Lung (tissue), 16 donors: ENCODE data around the gene NPY2R. TPM values are rescaled to one million over a fixed set of nuclear protein-coding genes. Genes with fewer than 3 reads are reported as not detected.
A peak's percentile ranks its signal among the peaks of the same experiment; 100 is the strongest.

ENCODE experiments used
- ATAC-seq: fragments of 200-7000 bp; cut with Tn5 transposase; one replicate; pipeline ENCODE4 v1.9.1; 2020; ENCODE audit warnings: moderate number of reproducible peaks; ENCODE audit not compliant: insufficient read depth, low FRiP score
- DNase-seq, 3 donors: peaks; one replicate each; pipeline ENCODE4 v3.0.0-alpha.2; 2013 to 2017
- H3K27ac ChIP-seq, 2 donors: one replicate each; pipeline ENCODE4 v1.5.1; 2013; ENCODE audit warnings: mild to moderate bottlenecking in 2 of 2, moderate library complexity in 2 of 2, control low read depth in 1 of 2, inconsistent platforms in 1 of 2, low read depth in 1 of 2, low read length in 1 of 2
- H3K27me3 ChIP-seq, 3 donors: one replicate each; pipeline ENCODE4 v1.5.1; 2013; ENCODE audit warnings: low read length in 2 of 3; ENCODE audit not compliant: control insufficient read depth in 3 of 3, insufficient read depth in 3 of 3
- H3K36me3 ChIP-seq, 4 donors: one replicate each; pipeline ENCODE4 v1.5.1; 2013; ENCODE audit warnings: low read length in 4 of 4, mild to moderate bottlenecking in 1 of 4, moderate library complexity in 1 of 4; ENCODE audit not compliant: control insufficient read depth in 4 of 4, insufficient read depth in 4 of 4
- H3K4me1 ChIP-seq, 5 donors: one replicate each; pipeline ENCODE4 v1.5.1; 2013; ENCODE audit warnings: low read length in 5 of 5, mild to moderate bottlenecking in 2 of 5, moderate library complexity in 1 of 5; ENCODE audit not compliant: control insufficient read depth in 5 of 5, insufficient read depth in 5 of 5
- H3K4me3 ChIP-seq: one replicate; pipeline ENCODE4 v1.5.1; 2013; ENCODE audit warnings: mild to moderate bottlenecking, control low read depth, moderate library complexity
- H3K9ac ChIP-seq, 2 donors: one replicate each; pipeline ENCODE4 v1.5.1; 2013; ENCODE audit warnings: low read length in 2 of 2, control low read depth in 1 of 2; ENCODE audit not compliant: insufficient read depth in 1 of 2
- H3K9me3 ChIP-seq, 4 donors: one replicate each; pipeline ENCODE4 v1.5.1; 2013; ENCODE audit warnings: low read length in 3 of 4, mild to moderate bottlenecking in 1 of 4, moderate library complexity in 1 of 4; ENCODE audit not compliant: control insufficient read depth in 4 of 4, insufficient read depth in 3 of 4
- WGBS, 2 donors: extraction: QIAGEN DNeasy Blood & Tissue Kit; methylation state at CpG; one replicate each; pipeline ENCODE4 v1.1.7; 2013; 5-methylcytosine and 5-hydroxymethylcytosine counted together
- long read RNA-seq, 5 donors: transcript quantifications; one replicate each; lab custom pipeline, GENCODE V29; 2026
- polyA plus RNA-seq, 2 donors: library from polyadenylated mRNA; stranded (reverse); fragments of 200-250 nt; gene quantifications; one replicate each; pipeline ENCODE4 v1.2.1, GENCODE V29; 2013
- total RNA-seq, 2 donors: library from RNA; depleted of rRNA in 1 of 2; stranded (reverse); fragments of >200 nt in 1 of 2; gene quantifications; one replicate each; pipeline ENCODE4 v1.2.1, GENCODE V29; 2014 to 2021
- TF ChIP-seq, protein P1 (sequence below): IDR thresholded peaks from 2 replicates; pipeline ENCODE4 v1.5.1; 2012; ENCODE audit warnings: mild to moderate bottlenecking; ENCODE audit errors: control extremely low read depth, extremely low read depth
- donor health status: control.
- donor health status: control.
- donor health status: Bipolar disorder and iron deficiency.
- donor health status: healthy.
- donor health status: DM: yes; HTN: yes; CAD: no.

NPY2R gene, protein sequence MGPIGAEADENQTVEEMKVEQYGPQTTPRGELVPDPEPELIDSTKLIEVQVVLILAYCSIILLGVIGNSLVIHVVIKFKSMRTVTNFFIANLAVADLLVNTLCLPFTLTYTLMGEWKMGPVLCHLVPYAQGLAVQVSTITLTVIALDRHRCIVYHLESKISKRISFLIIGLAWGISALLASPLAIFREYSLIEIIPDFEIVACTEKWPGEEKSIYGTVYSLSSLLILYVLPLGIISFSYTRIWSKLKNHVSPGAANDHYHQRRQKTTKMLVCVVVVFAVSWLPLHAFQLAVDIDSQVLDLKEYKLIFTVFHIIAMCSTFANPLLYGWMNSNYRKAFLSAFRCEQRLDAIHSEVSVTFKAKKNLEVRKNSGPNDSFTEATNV
- total RNA-seq (under 1 TPM in 1 of 2 donors, not detected in 1; 0.65 TPM), polyA plus RNA-seq (under 1 TPM in 1 of 2 donors, not detected in 1; 0.01 TPM)
- long read RNA-seq, donor 1 = 0 reads
- long read RNA-seq, donor 2 = 0 reads
- long read RNA-seq, donor 3 = 0 reads
- long read RNA-seq, donor 4 = 0 reads
- long read RNA-seq, donor 5 = 0 reads

DNA sequence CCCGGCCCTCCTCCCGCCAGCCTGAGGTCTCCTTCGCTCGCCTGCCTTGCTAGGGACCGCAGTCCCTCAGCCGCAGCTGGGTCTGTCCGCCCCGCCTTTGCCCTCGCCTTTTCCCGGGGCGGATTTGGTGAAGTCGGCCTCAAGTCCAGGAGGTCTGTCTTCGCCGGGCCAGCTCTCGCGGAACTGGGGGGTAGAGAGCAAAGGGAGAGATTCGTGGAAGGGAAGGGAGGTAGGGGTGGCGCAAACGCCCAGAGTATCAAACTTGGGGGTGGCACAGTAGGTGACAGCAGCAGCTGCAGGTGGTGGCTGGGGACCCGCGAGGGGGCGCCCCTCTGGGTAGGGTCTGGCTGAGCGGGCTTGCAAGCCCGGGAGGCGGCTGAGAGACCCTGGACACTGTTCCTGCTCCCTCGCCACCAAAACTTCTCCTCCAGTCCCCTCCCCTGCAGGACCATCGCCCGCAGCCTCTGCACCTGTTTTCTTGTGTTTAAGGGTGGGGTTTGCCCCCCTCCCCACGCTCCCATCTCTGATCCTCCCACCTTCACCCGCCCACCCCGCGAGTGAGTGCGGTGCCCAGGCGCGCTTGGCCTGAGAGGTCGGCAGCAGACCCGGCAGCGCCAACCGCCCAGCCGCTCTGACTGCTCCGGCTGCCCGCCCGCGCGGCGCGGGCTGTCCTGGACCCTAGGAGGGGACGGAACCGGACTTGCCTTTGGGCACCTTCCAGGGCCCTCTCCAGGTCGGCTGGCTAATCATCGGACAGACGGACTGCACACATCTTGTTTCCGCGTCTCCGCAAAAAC, at the start of gene NPY2R:
TSS of gene NPY2R (plus strand) at position 379 of the 797 bp plus-strand sequence. CDS start 5,304 bp downstream, outside the sequence.
- Histone ChIP-seq H3K9ac (peak within 1 kb of the TSS in 1 of 2 donors; percentile 31), H3K27ac (no peak within 1 kb of the TSS), H3K36me3 (no peaks in the 10 kb centered on the region), H3K9me3 (peaks cover 0 to 3% (median 0%) of the 10 kb centered on the region in 4 donors), H3K4me3 (no peak within 1 kb of the TSS), H3K4me1 (peaks cover 0 to 19% (median 5%) of the 10 kb centered on the region in 5 donors), H3K27me3 (peaks cover 3 to 49% (median 29%) of the 10 kb centered on the region in 3 donors)
- DNase-seq (peak; percentile 22 to 31 (median 26)), ATAC-seq (no peak)
- TF ChIP-seq, protein P1, sequence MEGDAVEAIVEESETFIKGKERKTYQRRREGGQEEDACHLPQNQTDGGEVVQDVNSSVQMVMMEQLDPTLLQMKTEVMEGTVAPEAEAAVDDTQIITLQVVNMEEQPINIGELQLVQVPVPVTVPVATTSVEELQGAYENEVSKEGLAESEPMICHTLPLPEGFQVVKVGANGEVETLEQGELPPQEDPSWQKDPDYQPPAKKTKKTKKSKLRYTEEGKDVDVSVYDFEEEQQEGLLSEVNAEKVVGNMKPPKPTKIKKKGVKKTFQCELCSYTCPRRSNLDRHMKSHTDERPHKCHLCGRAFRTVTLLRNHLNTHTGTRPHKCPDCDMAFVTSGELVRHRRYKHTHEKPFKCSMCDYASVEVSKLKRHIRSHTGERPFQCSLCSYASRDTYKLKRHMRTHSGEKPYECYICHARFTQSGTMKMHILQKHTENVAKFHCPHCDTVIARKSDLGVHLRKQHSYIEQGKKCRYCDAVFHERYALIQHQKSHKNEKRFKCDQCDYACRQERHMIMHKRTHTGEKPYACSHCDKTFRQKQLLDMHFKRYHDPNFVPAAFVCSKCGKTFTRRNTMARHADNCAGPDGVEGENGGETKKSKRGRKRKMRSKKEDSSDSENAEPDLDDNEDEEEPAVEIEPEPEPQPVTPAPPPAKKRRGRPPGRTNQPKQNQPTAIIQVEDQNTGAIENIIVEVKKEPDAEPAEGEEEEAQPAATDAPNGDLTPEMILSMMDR = no peak
- WGBS, 2 donors = 2 to 4% methylated on average over 55 of the region's 55 CpGs

DNA sequence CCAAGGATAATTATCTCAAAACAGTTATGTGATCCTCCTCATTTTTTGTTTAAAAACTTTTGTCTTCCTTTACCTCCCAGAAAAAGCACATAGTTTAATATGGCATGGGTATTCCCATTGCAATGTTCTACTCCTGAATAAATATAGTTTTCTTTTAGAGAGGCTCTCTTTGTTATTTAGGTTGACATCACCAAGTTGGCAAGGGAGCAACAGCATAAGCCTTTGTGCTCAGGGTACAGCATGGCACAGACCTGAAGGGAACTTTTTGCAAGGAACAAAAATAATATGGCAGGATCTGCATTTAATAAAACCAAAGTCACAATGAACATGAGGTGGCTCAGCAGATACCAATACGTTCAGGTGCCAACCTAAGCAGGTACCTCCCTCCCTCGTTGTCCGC, 47.1 kb upstream of the NPY2R start:
- ATAC-seq (no peak), DNase-seq (no peak)
- H3K4me1 ChIP-seq = no peaks in the 10 kb centered on the region
- TF ChIP-seq, protein P1 = no peak
- H3K9me3 ChIP-seq = peaks cover 0 to 5% (median 0%) of the 10 kb centered on the region in 4 donors
- WGBS, 2 donors = 90 to 91% methylated on average over 3 of the region's 3 CpGs
- H3K9ac ChIP-seq = no peak overlapping the region
- no peak overlapping the region for H3K27ac ChIP-seq
- no peaks in the 10 kb centered on the region for H3K27me3 ChIP-seq
- H3K36me3 ChIP-seq = no peaks in the 10 kb centered on the region
- no peak overlapping the region for H3K4me3 ChIP-seq

DNA sequence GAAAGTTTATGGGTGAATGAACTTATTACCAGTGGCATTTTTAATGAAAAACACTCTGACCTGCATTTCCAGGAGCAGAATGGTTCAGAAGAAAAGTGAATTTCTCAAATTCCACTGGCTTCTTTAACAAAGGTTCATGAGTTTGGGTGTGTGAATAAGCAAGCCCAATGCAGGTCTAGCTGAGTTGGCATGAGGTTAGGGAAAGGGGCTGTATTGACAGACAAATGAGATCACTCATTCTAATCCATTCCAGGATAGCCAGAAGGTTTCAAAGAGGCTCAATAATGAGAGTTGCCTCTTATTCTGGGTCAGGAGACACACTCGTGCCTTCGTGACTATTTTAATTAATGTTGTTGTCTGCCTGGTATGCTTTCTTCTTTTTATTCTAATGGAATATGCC, 43.7 kb upstream of the NPY2R start:
- TF ChIP-seq, protein P1 = no peak
- Histone ChIP-seq H3K9me3 (peaks cover 0 to 2% (median 0%) of the 10 kb centered on the region in 4 donors), H3K27ac (no peak overlapping the region), H3K9ac (no peak overlapping the region), H3K4me3 (no peak overlapping the region), H3K27me3 (no peaks in the 10 kb centered on the region), H3K4me1 (no peaks in the 10 kb centered on the region), H3K36me3 (no peaks in the 10 kb centered on the region)
- no peak for DNase-seq
- no peak for ATAC-seq
- 67% methylated on average over 2 of the region's 2 CpGs for WGBS, 2 donors
